NCI-H510A treated with DMSO at 0.1 percent for 48 hours (cell line): Measurements from ENCODE around the gene KLHDC7A.

Source experiments
- DNase-seq: peaks from one replicate; lab custom pipeline; 2025; lab: John Stamatoyannopoulos, UW

The KLHDC7A gene

GRCh38 chr1:18473195-18473815 is 7.4 kb upstream of the KLHDC7A start:
- no peak for DNase-seq

DNA sequence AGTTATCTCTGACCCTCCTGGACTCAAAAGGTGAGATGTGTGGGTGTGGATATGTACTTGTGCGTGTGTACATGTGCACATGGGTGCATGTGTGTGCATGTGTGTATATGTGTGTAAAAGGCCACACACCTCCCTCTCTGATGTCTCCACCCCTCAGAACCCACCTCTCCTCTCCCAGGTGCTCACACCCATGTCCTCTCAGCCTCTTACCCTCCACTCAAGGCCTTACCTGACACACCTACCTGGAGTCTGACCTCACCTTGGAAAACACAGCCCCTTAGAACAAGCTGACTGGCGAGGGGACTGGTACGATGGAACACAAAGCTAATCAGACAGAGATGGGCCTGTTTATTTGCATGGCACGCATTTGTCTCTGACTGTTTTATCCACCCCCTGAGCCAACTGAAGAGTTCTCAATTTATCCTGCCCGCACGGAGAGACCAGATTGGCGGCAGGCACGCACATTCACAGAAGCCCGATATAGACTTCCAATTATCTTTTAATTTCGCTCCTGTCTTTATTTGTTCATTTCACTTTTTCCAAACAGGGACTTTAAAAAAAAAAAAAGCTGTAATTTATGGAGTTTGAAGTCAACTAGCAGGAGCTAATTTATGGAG is 6.1 kb upstream of the KLHDC7A start:
- DNase-seq = no peak

- no peak for DNase-seq
These were observed 5.4 kb upstream of the KLHDC7A start for GRCh38 chr1:18475234-18475905.

GRCh38 chr1:18479454-18479853 is 1.3 kb upstream of the KLHDC7A start:
- DNase-seq = no peak

DNA sequence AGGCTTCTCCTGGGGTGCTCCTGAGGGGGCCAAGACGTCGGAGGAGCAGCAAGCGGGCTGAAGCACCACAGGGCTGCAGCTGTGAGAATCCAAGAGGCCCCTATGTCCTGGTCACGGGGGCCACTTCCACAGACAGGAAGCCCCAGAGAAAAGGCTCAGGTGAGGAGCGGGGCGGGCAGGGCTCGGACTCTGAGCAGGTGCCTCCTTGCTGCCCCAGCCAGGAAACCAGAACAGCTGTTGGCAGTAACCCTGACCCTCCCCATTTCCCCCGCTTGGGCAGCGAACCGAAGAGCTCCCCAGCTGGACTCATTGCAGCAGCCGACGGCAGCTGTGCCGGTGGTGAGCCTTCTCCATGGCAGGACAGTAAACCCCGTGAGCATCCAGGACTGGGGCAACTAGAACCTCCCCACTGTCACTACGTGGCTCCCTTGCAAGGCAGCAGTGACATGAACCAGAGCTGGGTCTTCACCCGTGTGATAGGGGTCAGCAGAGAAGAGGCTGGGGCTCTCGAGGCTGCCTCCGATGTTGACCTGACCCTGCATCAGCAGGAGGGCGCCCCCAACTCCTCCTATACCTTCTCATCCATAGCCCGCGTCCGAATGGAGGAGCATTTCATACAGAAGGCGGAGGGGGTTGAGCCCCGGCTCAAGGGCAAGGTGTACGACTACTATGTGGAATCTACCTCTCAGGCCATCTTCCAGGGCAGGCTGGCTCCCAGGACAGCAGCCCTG is 625 bp downstream of the KLHDC7A start:
- DNase-seq = peak; percentile 48

DNA sequence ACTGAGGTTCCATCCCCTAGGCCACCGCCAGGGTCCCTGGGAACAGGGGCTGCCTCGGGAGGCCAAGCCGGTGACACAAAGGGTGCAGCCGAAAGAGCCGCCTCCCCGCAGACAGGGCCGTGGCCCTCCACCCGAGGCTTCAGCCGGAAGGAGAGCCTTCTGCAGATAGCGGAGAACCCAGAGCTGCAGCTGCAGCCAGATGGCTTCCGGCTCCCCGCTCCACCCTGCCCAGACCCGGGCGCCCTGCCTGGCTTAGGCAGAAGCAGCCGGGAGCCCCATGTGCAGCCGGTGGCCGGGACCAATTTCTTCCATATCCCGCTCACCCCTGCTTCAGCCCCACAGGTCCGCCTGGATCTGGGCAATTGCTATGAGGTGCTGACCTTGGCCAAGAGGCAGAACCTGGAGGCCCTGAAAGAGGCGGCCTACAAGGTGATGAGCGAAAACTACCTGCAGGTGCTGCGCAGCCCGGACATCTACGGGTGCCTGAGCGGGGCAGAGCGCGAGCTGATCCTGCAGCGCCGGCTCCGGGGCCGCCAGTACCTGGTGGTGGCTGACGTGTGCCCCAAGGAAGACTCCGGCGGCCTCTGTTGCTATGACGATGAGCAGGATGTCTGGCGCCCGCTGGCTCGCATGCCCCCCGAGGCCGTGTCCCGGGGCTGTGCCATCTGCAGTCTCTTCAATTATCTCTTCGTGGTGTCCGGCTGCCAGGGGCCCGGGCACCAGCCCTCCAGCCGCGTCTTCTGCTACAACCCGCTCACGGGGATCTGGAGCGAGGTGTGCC is 1.4 kb downstream of the KLHDC7A start:
- DNase-seq = no peak

DNA sequence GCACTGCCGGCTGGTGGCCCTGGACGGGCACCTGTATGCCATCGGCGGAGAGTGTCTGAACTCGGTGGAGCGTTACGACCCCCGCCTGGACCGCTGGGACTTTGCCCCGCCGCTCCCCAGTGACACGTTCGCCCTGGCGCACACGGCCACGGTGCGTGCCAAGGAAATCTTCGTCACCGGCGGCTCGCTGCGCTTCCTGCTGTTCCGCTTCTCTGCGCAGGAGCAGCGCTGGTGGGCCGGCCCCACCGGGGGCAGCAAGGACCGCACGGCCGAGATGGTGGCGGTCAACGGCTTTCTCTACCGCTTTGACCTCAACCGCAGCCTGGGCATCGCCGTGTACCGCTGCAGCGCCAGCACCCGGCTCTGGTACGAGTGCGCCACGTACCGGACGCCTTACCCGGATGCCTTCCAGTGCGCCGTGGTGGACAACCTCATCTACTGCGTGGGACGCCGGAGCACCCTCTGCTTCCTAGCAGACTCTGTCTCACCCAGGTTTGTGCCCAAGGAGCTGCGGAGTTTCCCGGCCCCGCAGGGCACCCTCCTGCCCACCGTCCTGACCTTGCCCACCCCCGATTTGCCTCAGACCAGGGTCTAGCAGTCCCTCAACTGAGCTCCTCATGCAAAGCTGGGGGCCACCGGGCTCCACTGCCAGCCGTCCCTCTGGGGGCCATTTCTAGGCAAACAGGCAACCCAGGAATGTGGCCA is 2.1 kb downstream of the KLHDC7A start:
- no peak for DNase-seq

DNA sequence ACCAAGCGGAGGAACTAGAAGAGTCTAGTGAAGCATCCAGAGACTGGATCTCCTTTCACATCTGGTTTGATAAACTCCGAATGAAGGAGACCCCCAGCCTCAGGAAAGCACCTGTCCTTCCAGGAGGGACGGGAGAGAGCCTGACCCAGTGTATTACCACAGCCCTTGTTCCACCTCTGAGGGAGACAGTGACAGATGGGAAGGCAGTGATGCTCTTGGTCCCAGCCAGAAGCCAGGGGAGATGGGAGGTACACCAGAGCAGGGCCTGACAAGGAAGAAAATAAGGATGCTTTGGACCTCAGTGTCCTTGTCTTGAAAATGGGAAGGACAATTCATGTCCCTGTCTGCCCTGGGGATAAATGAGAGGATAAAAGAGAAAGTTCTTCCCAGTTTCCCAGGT is 3.5 kb downstream of the KLHDC7A start:
- DNase-seq = no peak

DNA sequence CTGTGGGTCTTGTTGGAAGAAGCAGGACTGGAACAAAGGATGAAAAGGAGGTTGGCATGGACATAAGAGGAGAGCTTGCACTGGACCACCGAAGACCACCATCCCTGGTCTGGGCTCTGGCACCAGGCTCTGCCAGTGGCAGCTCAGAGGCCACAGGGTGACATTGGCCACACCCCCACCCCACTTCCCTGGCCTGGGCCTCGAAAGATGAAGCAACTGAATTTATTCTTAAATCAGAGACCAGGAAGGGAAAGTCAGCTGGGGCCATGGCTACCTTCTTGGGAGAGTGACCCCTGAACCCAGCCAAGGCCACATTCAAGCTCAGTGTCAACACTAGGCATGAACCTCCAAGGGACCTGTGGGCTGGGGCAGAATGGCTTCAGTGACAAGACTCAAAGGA is 4.0 kb downstream of the KLHDC7A start:
- no peak for DNase-seq

DNA sequence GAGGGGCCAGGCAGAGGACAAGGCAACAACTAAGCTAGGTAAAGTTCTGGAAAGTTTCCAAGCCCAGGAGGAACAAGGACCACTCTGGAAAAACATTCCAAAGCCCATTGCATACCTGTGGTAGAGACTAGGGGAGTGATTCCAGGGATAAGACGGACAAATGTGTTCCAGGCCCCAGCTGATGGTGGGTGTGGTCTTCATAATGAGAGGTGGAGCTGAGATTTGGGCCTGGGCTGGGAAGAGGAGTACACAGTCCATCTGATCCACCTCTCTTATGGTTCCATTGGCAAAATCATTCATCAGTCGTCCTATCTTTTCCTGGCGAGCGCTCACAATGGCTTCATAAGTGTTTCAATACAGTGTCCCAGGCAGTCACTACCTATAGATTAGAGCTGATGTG is 4.5 kb downstream of the KLHDC7A start:
- no peak for DNase-seq

GRCh38 chr1:18486195-18486594 is 5.5 kb downstream of the KLHDC7A start:
- DNase-seq = no peak

GRCh38 chr1:18489417-18490143 is 8.8 kb downstream of the KLHDC7A start:
- no peak for DNase-seq

DNA sequence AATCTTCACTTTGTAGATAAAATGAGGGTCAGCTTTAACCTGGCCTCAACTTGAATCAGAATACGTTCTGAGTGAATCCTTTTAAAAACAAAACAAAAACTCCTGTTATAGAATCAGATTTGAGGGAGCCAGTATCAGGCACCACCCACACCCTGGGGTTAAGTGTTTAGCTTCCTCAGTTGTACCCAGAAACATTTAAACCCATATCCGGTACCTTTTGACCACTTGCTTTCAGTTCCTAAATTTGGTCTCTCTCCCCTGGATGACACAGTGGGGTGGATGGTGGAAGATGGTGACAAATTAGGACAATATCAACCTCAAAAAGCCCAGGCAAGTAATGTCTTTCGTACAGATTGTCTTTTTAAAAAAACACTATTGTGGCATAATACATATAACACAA is 10.4 kb downstream of the KLHDC7A start:
- DNase-seq = no peak

- no peak for DNase-seq
These were observed 13.6 kb downstream of the KLHDC7A start for GRCh38 chr1:18494304-18494703.

DNA sequence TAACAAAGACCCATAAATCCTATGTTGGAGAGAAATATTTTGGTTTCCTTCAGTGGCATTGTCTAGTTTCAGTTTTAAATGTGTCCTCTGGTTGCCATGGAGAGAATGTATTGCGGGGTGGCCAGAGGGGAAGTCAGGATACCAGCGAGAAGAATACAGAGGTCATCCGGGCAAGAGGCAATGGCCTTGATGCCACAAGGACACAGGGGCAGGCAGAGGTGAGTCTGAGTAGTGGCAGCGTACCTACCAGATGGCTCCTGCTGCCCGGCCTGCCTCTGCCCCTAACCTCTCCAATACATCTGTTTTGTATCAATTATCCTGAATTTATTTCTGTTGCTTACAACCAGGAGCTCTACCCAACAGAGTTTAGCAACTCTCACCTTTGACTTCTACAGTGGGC is 14.9 kb downstream of the KLHDC7A start:
- DNase-seq = no peak

- no peak for DNase-seq
These were observed 15.3 kb downstream of the KLHDC7A start for GRCh38 chr1:18496056-18496455.

- DNase-seq = no peak
These were observed 15.9 kb downstream of the KLHDC7A start for GRCh38 chr1:18496497-18497235.

DNA sequence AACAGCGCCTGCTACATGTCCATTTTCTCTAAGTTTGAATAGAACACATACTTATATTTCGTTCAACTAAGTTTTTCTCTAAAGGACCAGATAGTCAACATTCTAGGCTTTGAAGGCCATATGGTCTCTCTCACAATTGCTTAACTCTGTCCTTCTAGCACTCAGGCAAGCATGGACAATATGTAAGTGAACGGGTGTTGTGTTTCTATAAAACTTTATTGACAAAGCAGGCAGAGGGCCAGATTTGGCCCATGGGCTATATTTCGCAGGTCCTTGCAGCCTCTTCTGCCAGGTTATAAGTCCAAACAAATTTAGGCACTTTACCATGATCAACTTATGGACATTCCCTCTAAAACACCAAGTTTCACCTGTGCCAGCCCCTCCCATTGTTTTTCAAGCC is 21.1 kb downstream of the KLHDC7A start:
- no peak for DNase-seq

DNA sequence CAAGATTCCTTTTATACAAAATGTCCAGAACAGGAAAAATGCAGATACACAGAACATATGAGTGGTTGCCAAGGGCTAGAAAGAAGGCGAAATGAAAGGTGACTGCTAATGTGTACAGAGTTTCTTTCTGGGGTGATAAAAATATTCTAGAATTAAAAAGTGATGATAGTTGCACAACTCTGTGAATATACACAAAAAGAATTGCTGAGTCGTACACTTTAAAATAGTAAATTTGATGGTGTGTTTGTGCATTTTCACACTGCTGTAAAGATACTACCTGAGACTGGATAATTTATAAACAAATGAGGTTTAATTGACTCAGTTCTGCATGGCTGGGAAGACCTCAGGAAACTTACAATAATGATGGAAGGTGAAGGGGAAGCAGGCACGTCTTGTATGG is 23.9 kb downstream of the KLHDC7A start:
- no peak for DNase-seq

DNA sequence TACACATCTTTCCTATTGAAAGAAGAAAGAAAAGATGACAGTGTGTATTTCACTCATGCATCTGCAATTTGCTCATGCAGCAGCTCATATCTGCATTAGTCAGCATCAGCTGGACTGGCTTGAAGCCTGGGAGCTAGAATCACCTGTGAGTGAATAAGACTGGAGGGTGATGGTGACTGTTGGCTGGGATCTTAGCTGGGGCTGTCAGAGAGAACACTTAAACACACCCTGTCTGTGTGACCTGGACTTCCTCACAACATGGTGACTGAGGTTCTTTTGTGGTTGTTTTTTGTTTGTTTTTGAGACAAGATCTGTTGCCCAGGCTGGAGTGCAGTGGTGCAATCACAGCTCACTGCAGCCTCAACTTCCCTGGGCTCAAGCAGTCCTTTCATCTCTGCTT is 24.9 kb downstream of the KLHDC7A start:
- no peak for DNase-seq
